Stimulated activated CD4-positive, alpha-beta T cell treated with anti-CD3 and anti-CD28 coated beads, Interleukin-4, amount 100 ng/mL, for 1 hour (primary cell): ENCODE data around the gene OOSP2.
"Not testable (repeated sequence)": the region's sequence is repeated elsewhere in the genome, so short reads cannot be mapped to it uniquely, and the experiment has no call there.

ENCODE experiments used
- DNase-seq: peaks from one replicate; pipeline ENCODE4 v3.0.0-alpha.2; 2020

Gene OOSP2, protein sequence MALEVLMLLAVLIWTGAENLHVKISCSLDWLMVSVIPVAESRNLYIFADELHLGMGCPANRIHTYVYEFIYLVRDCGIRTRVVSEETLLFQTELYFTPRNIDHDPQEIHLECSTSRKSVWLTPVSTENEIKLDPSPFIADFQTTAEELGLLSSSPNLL

DNA sequence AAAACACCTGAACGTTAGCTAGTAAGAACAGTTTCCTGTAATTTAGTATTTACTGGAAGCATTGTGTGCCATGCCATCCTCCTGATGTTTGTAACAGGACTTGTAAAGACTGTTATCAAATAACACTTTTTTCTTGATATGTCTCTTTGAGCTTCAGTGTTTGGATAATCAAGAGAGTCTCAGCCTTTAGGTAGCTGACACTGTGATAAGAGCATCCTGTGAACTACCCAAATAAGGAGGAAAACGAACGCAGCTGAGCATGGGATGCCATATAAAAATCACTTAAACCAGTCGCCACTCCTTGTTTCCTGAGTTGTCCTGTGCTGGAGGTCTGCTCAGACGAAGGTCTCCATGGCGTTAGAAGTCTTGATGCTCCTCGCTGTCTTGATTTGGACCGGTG, at the start of gene OOSP2:
Gene OOSP2 (plus strand): TSS at position 301 of the 400 bp plus-strand sequence. CDS start 51 bp downstream, at position 352.
- no peak for DNase-seq

DNA sequence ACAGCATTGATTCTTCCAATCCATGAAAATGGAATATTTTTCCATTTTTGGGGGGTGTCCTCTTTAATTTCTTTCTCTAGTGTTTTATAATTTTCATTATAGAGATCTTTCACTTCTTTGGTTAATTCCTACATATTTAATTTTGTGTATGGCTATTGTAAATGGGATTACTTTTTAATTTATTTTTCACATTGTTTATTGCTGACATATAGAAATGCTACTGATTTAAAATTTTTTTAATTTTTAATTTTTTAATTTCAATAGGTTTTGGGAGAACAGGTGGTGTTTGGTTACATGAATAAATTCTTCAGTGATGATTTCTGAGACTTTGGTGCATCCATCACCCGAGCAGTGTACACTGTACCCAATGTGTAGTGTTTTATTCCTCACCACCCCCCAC, 49.8 kb upstream of the OOSP2 start:
- no peak for DNase-seq

DNA sequence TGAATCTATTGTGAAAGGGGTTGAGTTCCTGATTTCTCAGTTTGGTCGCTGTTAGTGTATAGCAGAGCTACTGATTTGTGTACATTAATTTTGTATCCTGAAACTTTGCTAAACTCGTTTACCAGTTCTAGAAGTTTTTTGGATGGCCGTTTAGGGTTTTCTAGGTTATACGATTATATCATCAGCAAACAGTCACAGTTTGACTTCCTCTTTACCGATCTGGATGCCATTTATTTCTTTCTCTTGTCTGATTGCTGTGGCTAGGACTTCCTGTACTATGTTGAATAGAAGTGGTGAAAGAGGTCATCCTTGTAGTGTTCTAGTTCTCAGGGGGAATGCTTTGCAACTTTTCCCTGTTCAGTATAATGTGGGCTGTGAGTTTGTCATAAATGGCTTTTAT, 47.8 kb upstream of the OOSP2 start:
- DNase-seq: no peak

DNA sequence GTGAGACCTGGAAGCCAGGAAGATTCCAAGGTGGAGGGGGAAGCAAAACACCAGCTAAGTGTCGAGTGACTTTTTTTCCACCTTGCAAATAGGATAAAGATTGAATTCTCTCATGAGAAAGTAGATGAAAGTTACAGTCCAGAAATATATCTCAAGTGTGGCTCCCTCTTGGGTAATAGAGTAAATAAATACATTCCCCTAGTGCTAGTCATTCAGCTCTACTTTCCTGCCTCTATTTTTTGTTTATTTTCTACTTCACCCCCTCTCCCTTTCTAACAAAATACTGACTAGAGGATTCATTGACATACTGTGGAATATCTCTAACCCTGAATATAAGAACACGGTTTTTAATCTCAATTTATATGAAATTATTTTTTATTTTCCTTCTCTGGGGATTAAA, 42.4 kb upstream of the OOSP2 start:
- DNase-seq: no peak

DNA sequence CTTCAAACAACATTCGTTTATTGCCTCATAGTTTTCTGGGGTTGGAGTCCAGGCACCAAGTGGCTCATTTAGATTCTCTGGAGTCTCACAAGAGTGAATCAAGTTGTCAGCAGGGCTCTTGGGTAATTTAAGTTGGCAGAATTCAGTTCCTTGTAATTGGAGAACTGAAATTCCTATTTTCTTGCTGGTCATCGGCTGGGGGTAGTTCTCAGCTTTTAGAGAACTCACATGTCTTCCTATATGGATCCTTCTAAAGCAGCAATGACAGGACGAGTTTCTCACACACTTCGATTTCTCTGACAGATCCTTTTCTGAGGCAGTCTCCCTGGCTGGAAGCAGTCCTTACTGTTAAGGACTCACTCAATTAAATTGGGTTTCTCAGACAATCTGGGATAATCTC, 40.5 kb upstream of the OOSP2 start:
- no peak for DNase-seq

DNA sequence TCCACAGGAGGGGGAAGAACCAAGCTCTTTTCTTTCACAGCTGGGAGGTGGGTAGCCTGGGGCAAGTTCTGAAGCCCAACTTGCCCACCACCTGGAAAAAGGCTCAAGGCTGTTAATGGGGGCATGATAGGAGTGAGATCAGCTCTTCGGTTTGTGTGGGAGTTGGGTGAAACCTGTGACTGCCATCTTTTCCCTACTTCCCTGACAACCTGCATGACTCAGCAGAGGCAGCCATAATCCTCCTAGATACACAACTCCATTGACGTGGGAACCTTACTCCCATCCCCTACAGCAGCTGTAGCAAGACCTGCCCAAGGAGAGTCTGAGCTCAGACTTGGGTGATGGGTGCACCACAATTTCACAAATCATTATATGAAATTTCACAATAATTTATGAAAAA, 36.5 kb upstream of the OOSP2 start:
- no peak for DNase-seq

DNA sequence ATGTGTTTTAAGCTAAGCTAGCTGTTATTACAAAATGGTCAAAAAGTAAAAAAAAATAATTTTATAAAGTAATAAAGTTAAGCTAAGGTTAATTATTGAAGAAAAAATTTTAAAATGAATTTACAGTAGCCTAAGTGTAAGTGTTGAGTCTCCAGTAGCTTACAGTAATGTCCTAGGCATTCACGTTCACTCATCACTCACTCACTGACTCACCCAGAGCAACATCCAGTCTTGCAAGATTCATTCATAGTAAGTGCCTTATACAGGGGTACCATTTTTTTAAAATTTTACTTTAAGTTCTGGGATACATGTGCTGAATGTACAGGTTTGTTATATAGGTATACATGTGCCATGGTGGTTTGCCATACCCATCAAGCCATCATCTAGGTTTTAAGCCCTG, 34.8 kb upstream of the OOSP2 start:
- no peak for DNase-seq

DNA sequence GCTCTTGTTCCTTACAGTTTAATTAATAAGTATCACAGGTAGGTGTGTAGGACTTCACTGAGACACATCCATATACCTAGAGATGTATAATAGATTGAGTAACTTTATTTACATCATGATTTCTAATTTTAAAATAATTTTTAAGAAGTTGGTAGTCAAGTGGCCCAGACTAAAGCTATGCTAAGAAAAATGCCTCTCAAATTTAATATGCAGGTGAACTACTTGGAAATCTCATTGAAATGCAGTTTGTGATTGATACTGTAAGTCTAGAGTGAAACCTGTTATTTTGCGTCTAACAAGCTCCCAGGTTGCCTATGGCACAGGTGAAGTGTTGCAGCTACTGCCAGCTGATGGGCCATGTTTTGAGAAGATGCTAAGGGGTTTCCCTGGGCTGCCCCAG, 23.3 kb upstream of the OOSP2 start, which contains the start of gene OOSP4B:
Gene OOSP4B (plus strand): TSS at position 301 of the 400 bp plus-strand sequence.
- DNase-seq: no peak

DNA sequence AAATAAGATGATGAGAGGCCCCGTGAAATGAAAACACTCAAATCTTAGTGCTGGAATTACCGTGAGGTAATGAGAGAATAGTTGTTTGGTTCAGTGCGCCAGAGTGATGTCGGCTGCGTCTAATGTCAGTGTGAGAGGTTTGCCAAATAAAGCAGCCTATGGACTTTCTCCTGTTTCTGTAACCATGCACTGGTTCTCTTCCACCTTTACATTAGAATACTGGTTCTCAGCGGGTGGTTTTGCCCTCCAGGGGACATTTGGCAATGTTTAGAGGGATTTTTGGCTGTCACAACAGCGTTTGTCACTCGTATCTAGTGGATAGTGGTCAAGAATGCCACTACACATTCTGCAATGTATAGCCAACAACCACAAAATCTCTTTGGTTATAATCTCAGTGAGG, 22.2 kb upstream of the OOSP2 start:
- DNase-seq: no peak

DNA sequence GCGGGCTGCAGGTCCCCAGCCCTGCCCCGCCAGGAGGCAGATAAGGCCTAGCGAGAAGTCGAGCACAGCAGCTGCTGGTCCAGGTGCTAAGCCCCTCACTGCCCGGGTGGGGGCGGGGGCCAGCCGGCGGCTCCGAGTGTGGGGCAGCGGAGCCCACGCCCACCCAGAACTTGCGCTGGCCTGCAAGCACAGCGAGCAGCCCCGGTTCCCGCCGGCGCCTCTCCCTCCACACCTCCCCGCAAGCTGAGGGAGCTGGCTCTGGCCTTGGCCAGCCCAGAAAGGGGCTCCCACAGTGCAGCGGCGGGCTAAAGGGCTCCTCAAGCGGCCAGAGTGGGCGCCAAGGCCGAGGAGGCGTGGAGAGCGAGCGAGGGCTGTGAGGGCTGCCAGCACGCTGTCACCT, 19.8 kb upstream of the OOSP2 start:
- not testable (repeated sequence) for DNase-seq

DNA sequence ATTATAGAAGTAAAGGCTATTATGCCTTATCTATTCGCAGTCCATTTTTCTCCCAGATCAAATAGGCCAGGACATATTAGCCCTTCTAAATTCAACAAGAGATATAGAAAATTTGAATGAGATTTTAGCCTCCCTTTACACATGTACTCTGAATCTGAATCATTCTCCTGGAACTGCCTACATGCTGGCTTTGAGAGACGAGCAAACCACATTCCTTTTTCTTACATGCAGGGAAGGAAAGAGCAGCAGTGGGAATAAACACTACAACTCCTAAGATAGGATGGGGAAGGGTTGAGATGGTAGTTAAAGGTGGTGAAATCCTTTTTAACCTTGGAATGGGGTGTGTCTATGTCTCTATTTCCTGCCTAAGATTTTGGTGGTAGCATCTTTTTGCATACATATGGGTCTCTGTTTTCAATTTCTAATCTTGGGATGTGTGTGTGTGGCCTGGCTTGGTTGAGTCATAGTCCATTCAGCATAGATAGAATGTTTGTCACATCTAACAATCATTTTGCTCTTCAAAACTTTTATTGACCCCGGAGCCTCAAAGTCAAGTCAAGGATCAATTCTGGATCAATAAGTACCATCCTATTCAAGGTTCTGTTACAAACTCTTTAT, 11.1 kb upstream of the OOSP2 start:
- no peak for DNase-seq

DNA sequence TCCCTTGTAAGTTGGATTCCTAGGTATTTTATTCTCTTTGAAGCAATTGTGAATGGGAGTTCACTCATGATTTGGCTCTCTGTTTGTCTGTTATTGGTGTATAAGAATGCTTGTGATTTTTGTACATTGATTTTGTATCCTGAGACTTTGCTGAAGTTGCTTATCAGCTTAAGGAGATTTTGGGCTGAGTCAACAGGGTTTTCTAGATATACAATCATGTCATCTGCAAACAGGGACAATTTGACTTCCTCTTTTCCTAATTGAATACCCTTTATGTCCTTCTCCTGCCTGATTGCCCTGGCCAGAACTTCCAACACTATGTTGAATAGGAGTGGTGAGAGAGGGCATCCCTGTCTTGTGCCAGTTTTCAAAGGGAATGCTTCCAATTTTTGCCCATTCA, 10.2 kb downstream of the OOSP2 start:
- DNase-seq: not testable (repeated sequence)

DNA sequence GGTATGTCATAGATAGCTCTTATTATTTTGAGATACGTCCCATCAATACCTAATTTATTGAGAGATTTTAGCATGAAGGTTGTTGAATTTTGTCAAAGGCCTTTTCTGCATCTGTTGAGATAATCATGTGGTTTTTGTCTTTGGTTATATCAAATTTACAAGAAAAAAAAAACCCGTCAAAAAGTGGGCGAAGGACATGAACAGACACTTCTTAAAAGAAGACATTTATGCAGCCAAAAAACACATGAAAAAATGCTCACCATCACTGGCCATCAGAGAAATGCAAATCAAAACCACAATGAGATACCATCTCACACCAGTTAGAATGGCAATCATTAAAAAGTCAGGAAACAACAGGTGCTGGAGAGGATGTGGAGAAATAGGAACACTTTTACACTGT, 10.6 kb downstream of the OOSP2 start:
- not testable (repeated sequence) for DNase-seq

DNA sequence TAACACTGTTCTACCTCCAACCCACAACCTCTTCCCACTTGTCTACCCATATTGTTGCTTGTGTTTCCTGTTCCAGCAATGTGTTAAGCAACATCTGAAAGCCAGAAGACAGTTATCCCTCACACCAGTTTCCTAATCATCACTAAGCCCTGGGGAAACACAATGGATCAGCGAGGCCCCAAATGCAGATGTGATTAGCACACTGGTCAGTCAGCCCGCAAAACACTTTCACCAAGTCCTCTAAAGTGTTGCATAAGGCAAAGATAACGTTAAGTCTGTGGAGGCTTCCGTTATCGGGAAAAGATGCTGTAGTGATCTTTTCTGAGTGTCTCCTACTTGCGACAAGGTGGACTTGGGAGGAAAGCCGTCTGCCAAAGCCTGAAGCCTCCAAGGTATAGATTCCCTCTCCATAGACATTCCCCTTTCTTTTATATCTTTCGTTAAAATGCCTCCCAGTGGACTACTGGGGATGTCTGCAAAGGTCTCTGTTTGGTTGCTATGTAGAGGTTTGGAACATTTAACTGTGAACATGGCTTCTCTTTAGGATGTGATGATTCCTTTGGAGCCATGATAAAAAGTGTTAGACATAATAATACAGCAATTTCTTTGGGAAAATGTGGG, 16.2 kb downstream of the OOSP2 start, which contains the start of gene MS4A3:
Gene MS4A3 (plus strand): TSS at position 317 of the 621 bp plus-strand sequence. CDS start 4,496 bp downstream, outside the sequence.
- no peak for DNase-seq

DNA sequence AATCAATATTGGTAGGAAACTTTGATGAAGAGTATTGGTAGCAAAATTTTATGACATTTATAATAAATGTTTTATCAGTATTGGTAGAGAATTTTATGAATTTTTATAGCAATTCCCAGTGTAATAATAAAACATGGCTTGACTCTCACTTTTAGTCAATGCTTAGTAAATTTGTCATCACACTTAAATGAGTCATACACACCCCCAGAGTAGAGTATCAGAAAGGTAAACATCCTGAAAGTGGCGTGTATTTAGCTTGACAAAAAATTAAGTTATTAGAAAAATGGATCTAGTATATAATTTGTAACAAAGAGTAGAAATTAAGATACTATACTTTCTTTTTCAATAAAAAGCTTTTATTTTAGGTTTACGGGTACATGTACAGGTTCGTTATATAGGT, 18.8 kb downstream of the OOSP2 start:
- DNase-seq: no peak

DNA sequence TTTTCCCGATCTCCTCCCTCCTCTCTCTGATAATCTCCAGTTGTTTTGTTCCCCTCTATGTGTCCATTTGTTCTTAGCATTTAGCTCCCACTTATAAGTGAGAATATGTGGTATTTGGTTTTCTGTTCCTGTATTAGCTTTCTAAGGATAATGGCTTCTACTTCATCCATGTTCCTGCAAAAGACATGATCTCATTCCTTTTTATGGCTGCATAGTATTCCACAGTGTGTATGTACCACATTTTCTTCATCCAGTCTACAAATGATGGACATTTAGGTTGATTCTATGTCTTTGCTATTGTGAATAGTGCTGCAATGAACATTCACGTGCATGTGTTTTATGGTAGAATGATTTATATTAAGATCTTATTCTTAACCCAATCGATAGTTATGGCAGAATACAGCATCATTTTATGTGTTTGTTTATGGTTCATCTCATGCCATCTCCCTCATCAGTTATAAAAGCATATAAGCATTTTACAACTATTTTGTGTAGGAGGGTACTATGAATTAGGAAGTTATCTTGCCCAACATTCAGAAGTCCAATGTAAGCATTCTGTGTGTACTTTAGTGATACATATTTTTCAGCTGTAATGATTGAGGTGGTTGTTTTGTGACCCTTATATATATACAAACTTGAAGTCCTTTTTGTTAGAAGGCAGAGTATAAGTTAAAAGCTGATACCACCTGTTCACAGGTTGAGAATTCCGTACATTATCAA, 19.5 kb downstream of the OOSP2 start:
- DNase-seq: no peak

DNA sequence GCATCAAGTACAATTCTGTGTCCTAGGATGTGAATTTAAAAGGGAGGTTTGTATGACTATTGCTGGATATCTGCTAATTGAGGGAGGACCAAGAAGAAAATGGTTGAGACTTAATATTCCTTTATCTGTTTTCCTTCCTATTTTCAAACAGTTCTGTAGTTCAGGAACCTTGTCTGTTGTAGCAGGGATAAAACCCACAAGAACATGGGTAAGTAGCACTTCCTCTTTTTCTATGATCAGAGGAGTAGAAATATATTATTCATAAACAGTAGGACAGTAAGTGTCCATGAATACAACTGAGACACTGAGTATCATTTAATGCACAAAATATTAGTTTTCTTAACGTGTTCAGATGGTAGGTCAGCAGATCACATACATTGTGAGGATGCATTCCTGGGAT, 23.9 kb downstream of the OOSP2 start:
- no peak for DNase-seq

DNA sequence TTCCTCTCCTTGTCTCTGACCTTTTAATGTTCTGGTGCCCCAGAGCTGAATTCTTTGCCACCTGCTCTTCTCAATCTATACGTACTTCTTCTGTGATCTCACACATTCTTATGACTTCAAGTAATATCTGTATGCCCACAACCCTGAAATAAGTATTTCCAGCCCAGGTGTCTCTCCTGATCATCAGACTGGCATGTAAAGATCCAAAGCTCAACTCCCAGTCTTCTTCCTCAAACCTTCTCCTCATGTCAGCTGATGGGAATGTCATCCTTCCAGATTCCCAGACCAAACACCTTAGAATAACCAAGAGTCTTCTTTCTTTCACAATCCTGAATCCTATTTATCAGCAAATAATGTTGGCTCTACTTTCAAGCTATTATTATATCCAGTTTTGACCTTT, 25.6 kb downstream of the OOSP2 start:
- no peak for DNase-seq

DNA sequence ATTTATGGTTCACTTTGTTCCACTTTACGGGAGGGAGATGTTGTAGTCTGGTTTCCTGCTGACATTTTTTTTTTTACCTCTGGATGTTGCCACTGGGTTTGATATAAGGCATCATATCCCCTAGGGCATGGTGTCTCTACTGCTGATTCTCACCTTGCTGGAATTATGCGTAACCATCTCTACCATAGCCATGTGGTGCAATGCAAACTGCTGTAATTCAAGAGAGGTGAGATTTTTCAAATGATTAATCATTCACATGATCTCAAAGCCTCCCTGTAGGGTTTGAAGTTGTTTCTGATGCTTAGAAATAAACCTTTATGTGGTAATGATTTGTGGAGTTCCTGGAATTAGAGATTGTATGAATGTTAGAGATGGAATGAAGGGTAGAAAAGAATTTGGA, 29.2 kb downstream of the OOSP2 start:
- no peak for DNase-seq

DNA sequence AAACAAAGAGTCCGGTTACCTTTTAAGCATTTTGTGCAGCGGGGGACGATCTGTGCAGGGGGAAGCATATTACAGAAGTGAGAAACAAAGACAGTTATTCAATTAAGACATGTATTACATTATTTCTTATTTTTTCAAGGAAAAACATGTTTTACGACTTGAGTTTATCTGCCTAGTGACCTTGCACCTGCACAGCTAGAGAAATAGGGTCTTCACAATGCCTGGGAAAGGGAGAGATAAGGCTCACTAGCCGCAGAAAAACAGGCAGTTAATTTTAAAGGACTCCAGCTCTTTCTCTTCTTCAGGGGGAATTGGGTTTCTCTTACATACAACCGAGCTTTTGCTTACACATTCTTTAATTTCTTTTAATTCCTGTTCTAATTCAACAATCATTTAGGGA, 31.4 kb downstream of the OOSP2 start:
- DNase-seq: not testable (repeated sequence)

DNA sequence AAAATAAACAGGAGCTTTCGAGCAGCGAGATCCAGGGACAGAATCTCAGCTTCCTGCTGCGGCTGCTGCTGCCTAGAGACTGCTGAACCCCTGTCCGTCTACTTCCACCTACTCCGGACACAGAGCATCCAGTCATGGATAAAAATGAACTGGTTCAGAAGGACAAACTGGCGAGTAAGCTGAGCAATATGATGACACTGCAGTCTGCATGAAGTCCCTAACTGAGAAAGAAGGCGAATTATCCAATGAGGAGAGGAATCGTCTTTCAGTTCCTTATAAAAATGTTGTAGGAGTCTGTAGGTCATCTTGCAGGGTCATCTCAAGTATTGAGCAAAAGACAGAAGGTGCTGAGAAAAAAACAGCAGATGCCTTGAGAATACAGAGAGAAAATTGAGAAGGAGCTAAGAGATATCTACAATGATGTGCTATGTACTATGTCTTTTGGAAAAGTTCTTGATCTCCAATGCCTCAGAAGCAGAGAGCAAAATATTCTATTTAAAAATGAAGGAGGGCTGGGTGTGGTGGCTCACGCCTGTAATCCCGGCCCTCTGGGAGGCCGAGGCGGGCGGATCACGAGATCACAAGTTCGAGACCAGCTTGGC, 37.1 kb downstream of the OOSP2 start:
- no peak for DNase-seq

DNA sequence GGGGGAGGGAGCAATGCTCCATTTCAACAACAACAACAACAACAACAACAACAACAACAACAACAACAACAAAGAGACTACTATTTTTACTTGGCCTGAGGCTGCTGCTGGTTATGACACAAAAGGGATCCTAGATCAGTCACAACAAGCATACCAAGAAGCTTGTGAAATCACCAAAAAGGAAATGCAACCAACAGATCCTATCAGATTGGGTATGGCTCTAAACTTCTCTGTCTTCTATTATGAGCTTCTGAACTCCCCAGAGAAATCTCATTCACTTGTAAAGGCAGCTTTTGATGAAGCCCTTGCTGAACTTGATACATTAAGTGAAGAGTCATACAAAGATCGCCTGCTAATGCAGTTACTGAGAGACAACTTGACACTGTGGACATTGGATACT, 37.8 kb downstream of the OOSP2 start:
- no peak for DNase-seq

DNA sequence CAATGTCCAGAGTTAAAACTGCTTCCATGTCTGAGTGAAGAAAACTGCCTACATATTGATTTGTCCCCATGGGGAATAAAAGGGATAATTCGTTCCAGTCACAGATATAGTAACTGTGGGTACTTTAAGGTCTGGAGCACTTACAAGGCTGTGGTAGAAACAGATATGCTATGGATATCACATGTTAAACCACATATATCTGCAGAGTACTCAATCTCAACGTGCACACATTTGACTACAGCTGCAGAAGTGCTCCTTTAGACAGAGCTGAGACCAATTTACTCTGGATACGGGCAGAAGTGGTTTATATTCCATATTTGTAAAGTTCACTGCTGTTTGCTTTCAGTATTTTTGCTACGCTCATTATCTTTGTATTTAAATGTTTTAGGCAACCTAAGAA, 38.5 kb downstream of the OOSP2 start:
- no peak for DNase-seq
